ENCODE results near the gene CASP7. TPM values are rescaled to one million over a fixed set of nuclear protein-coding genes. Genes with fewer than 3 reads are reported as not detected.

The CASP7 gene
- total and polyA plus RNA-seq, 2 of the 8 experiments (the other 6 are each of a cell fraction or from before 2014, with no cell fraction given): 2.3 to 4.1 TPM

DNA sequence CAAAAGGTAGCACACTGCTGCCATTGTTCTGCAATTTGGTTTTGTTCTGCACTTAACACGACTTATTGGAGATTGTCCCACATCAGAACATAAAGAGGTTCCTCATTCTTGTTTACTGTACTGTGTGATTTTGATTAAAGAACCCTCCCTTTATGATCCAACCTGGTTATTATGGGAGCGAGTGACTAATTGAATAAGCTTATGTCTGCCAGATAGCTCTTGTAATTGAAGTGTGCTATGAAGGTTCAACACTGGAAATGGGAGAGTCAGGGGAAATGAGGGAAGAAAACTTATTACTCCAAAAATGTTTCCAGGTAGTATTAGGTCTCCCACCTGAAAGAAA is 33.9 kb downstream of the CASP7 start:
- WGBS, 2 experiments (ENCODE audit: extremely low coverage in 1 of 2, insufficient coverage in 1 of 2, insufficient read length in 1 of 2, insufficient replicate concordance in 2 of 2, low coverage in 1 of 2, low lambda C conversion rate in 2 of 2, missing lambda C conversion rate in 1 of 2): 89% methylated on average over 2 of the region's 2 CpGs; no CpG with 5 or more reads in 1 of the 2 experiments
- Histone ChIP-seq H3K79me2 (ENCODE audit: control insufficient read depth in 1 of 2, insufficient read depth in 2 of 2, low read length in 2 of 2) (no peaks in the 10 kb centered on the region), H2BK120ac (replicated peaks; ENCODE audit: low read depth, low read length) (no peak overlapping the region), H2BK12ac (ENCODE audit: low read depth, low read length) (no peak overlapping the region), H4K5ac (ENCODE audit: insufficient read length, low read depth, low read length) (no peak overlapping the region), H3K23me2 (ENCODE audit: low read depth, low read length) (no peaks in the 10 kb centered on the region), H3K27me3 (replicated peaks in 1 of 4; ENCODE audit: control insufficient read depth in 3 of 4, extremely low read depth in 1 of 4, insufficient read depth in 3 of 4, low read length in 3 of 4) (no peaks in the 10 kb centered on the region), H3K14ac (ENCODE audit: insufficient read length) (no peak overlapping the region), H3K23ac (ENCODE audit: insufficient read length) (no peak overlapping the region), H3K4me2 (ENCODE audit: insufficient read depth in 1 of 2, low read depth in 2 of 2, low read length in 2 of 2) (no peak overlapping the region), H2AK5ac (ENCODE audit: low read depth, low read length) (no peak overlapping the region), H2BK20ac (ENCODE audit: low read length) (no peak overlapping the region), H3K36me3 (ENCODE audit: control insufficient read depth in 2 of 4, insufficient read depth in 4 of 4, low read length in 3 of 4) (no peaks in the 10 kb centered on the region), H3K18ac (ENCODE audit: extremely low read depth, low read length) (no peak overlapping the region), H3K4me1 (replicated peaks in 1 of 4; ENCODE audit: control insufficient read depth in 3 of 4, insufficient read depth in 4 of 4, low read length in 3 of 4) (peaks cover 3 to 21% (median 15%) of the 10 kb centered on the region in 4 experiments; a peak in 6 of 7 replicates), H3K79me1 (ENCODE audit: low read depth, low read length) (no peaks in the 10 kb centered on the region), H4K8ac (ENCODE audit: extremely low read depth, insufficient read depth, low read length) (no peak overlapping the region), H2BK5ac (ENCODE audit: low read depth, low read length) (no peak overlapping the region), H3K27ac (ENCODE audit: low read depth, low read length) (no peak overlapping the region), H3K9ac (replicated peaks in 1 of 4; ENCODE audit: extremely low read depth in 1 of 4, low read depth in 3 of 4, low read length in 3 of 4) (no peak overlapping the region), H4K91ac (replicated peaks; ENCODE audit: insufficient read length, low read length) (no peak overlapping the region), H3K56ac (replicated peaks; ENCODE audit: insufficient read length, low read depth, low read length) (no peak overlapping the region), H3K4ac (replicated peaks; ENCODE audit: insufficient read length, low read depth, low read length) (no peak overlapping the region), H2AFZ (ENCODE audit: low read length) (no peak overlapping the region), H3K4me3 (ENCODE audit: extremely low read depth in 1 of 4, insufficient read depth in 2 of 4, low read depth in 3 of 4, low read length in 4 of 4) (no peak overlapping the region), H4K20me1 (replicated peaks in 1 of 2; ENCODE audit: control insufficient read depth in 1 of 2, insufficient read depth in 2 of 2, low read length in 2 of 2) (no peaks in the 10 kb centered on the region), H2BK15ac (ENCODE audit: low read length) (no peak overlapping the region), H3K9me3 (ENCODE audit: insufficient read depth in 2 of 2, low read depth in 1 of 2, low read length in 1 of 2) (no peaks in the 10 kb centered on the region)
- DNase-seq (ENCODE audit: low read depth in 1 of 2, low spot score in 2 of 2): no peak
- no peak for FAIRE-seq
- POLR2A ChIA-PET (ENCODE audit: partially characterized antibody): interaction anchor here (0.9 kb wide), 1 partner anchor 22 kb away, joined by 3 read pairs; no protein-coding TSS in a partner anchor
- CTCF ChIA-PET (ENCODE audit: partially characterized antibody): interaction anchor here (1.4 kb wide), 1 partner anchor 9 kb away, joined by 5 read pairs; no protein-coding TSS in a partner anchor
- TF ChIP-seq SAP30 (IDR thresholded peaks at IDR 0.05; ENCODE audit: insufficient read depth, insufficient replicate concordance, low read length) (no peak), NRF1 (IDR thresholded peaks at IDR 0.05; ENCODE audit: low read depth, low read length) (no peak), SP2 (IDR thresholded peaks at IDR 0.05; ENCODE audit: low read length) (no peak), SP4 (IDR thresholded peaks at IDR 0.05; ENCODE audit: low read length) (no peak), KDM1A (IDR thresholded peaks at IDR 0.05; ENCODE audit: borderline replicate concordance, low read length) (no peak)
